Measurements from ENCODE around the gene SLC5A4.
"Not testable (repeated sequence)": the region's sequence is repeated elsewhere in the genome, so short reads cannot be mapped to it uniquely, and the experiment has no call there.

SLC5A4 gene

GRCh38 chr22:32199961-32200360 lies 55.2 kb downstream of the SLC5A4 start:
- DNase-seq (ENCODE audit: low read depth), result no peak

- no peak for DNase-seq (ENCODE audit: low read depth)
Observed at GRCh38 chr22:32199341-32199740, 55.8 kb downstream of the SLC5A4 start.

- not testable (repeated sequence) for DNase-seq (ENCODE audit: low read depth)
Observed at GRCh38 chr22:32197553-32198226, 57.5 kb downstream of the SLC5A4 start.

DNA sequence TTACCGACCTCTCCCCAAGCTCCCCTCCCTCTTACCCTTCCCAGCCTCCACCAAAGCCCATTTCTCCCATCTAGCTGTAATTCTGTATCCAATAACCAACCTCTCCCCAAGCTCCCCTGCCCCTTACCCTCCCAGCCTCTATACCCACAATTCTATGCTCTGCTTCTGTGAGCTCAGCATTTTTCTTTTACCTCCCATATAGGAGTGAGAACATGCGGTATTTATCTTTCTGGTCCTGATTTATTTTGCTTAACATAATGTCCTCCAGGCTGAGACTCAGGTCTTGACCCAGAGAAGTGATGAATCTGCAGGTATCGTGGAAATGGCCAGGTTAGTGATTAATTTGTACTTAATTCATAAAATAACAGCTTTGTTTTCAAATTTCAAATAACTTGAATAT lies 59.2 kb downstream of the SLC5A4 start:
- DNase-seq (ENCODE audit: low read depth), result not testable (repeated sequence)

DNA sequence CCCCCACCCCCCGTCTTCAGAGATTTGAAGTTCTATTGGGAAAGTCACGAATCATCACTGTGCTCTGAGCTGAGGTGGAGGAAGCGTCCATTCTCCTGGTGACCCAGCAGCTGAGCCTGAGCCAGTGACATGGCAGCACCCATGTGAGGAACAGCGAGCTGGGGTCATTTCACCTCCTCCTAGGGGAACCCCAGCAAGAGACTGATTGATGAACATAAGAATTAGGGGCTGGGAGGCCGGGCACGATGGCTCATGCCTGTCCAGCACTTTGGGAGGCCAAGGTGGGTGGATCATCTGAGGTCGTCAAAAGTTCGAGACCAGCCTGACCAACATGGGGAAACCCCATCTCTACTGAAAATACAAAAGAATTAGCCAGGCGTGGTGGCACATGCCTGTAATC lies 61.8 kb downstream of the SLC5A4 start:
- DNase-seq (ENCODE audit: low read depth), result not testable (repeated sequence)

GRCh38 chr22:32191021-32191420 lies 64.1 kb downstream of the SLC5A4 start:
- DNase-seq (ENCODE audit: low read depth), result not testable (repeated sequence)

DNA sequence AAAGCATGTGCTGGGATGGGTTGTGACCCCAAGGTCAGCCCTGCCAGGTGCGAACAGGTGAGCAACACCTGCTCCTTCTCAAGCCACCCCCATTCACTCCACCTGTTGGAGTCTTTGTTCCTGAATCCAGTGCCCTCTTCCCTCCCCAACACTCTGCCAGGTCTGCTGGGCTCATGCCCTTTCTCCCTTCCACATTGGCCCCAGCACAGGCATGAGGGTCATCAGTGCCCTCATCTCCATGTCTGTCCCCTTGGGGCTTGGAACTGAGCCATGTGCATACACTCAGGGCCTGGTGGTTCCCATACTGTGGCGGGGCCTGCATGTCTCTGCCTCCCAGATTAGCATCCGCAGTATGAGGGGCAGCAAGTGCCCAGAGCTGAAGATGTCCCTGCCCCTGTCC lies 69.3 kb downstream of the SLC5A4 start:
- no peak for DNase-seq (ENCODE audit: low read depth)

DNA sequence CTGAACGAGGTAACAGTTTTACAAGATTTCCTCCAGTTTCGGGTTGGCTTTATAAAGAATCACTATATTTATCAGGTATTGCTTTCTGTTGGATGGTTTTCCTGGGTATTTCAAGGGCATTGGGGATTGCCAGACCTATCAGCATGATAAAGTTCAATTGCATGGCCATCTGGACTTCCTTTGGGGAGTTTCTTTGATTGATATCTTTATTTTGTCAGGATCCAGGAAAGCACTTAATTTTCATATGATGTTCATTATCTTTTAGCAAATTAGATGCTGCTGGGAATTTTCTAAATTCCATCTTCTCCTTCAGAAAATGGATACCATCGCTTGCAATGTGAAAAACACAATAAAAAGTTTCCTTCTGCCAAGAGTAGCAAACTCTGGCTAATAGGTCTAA lies 71.5 kb downstream of the SLC5A4 start:
- DNase-seq (ENCODE audit: low read depth), result no peak

DNA sequence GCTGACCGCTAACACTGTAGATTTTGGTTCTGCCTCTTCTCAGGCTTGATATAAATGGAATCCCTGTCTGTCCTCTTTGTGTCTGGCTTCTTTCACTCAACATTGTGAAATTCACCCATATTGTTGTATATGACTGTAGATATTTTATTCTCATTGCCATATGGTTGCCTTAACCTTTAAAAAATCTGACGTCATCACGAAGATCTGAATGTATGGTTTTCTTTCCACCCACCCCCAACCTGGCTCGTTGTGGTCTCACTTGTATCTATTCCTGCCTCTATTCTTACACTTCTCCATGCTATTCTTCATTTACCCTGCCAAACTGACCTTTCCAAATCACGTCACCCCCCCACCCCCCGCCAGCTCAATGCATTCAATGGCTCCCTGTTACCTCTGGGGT lies 74.1 kb downstream of the SLC5A4 start:
- no peak for DNase-seq (ENCODE audit: low read depth)

- no peak for DNase-seq (ENCODE audit: low read depth)
Observed at GRCh38 chr22:32177221-32177765, 77.9 kb downstream of the SLC5A4 start.

DNA sequence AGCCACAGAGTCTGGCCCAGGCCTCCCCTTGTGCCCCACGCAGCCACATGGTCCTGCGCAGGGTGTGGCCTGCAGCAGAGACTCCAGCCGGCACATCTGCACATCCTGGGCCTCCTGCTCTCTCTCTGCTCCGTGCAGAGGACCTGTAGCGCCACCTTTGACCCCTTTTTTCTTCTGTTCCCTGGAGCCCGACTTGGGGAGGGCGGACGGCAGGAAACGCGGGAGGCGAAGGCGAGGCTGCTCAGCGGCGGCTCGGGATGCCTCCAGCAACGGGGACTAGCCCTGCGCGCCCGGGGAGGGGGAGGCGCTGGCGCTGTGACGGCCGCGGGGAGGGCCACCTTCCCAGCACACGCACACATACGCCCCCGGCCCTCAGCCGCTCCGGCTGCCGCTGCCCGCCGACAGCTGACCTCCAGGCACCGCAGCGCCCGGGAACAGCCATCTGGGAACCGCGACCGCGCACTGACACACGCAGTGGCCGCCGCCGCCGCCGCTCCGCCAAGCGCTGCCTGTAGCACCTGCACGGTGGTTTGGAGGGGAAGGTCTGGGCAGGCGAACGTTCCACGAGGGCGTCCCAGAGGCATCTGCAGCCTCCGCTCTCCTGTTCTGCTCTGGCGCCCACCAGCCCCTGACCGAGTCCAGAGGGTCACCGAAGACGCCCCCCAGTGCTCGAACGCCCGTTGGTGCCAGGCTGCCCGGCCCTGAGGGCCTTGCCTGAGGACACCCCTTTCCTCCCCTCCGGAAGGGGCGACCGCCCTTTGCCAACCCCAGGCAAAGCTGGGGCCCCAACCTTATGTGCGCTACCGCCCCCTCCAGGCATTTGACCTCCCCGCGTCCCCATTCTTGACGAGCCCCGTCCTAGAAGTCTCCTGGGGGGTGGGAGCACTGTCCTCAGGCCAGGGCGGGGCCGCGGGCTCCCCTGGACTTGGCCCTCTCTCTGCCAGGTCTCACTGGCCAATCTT lies 79.2 kb downstream of the SLC5A4 start:
- DNase-seq (ENCODE audit: low read depth), result no peak

- DNase-seq (ENCODE audit: low read depth), result no peak
Observed at GRCh38 chr22:32175115-32175514, 80.0 kb downstream of the SLC5A4 start.

Measured in non-pigmented ciliary epithelial cell (primary cell).